GM19238 (cell line): Measurements from ENCODE around the gene HELT.
"Not testable (repeated sequence)": the region's sequence is repeated elsewhere in the genome, so short reads cannot be mapped to it uniquely, and the experiment has no call there.

Experiments used
- DNase-seq: peaks from one replicate; pipeline ENCODE4 v3.0.0; 2011; ENCODE audit warnings: low spot score; ENCODE audit not compliant: insufficient read length

Gene HELT, protein sequence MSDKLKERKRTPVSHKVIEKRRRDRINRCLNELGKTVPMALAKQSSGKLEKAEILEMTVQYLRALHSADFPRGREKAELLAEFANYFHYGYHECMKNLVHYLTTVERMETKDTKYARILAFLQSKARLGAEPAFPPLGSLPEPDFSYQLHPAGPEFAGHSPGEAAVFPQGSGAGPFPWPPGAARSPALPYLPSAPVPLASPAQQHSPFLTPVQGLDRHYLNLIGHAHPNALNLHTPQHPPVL

DNA sequence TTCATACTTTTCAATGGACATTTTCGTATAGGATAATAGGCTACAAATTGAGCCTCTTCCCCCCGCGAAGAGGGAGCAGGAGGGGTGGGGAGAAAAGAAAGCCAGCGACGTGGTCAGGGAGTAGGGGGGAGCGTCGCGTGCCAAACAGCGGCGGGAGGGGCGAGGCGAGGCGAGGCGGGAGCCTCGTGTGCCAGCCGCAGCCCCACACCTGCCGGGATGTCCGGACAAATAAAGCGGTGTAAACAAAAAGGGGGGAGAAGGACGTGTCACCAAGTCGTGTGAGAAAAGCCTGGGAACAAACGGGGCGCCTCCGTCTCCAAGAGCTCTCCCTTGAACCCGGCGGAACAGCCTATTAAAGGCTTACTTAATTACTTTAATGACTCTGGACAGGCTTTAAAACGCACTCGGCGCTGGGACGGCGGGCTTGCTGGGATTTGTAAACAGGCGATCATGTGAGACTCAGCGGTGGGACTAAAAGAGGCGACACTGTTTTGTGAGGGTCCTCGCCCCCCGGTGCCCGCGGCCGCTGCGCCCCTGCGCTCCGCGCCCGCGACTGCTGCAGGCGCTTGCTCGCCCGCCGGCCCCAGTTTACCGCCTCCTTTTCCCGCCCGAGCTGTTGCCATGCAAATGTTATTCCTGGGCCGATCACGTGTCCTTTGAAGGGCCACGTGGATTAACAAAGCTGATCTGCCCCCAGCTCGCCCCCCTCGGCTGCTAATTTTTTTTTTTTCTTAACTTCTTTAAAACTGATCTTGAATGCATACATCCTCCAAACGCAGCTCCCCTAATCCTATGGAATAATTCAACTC is at the start of gene HELT:
Gene HELT (plus strand): TSS at position 527 of the 809 bp plus-strand sequence. CDS start 439 bp downstream, outside the sequence.
- no peak for DNase-seq

DNA sequence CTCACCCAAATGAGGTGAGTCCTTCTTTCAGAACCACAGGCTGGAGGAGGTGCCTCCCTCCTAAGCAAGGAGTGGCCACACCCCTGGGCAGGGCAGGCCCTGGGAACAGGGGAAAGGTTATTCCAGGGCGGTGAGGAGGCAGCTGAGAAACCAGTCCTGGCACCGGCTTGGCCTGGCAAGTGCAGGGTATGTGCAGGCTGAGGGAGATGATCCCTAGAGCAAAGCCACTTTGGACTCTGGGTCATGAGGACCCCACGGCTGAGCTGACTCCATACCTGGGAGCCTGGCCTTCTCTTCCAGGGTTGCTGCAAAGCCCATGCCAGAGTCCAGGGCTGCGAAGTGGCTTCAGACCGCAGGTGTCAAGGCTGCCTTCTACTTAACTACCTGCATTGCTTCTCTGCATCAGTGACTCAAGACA is 49.5 kb upstream of the HELT start:
- no peak for DNase-seq

DNA sequence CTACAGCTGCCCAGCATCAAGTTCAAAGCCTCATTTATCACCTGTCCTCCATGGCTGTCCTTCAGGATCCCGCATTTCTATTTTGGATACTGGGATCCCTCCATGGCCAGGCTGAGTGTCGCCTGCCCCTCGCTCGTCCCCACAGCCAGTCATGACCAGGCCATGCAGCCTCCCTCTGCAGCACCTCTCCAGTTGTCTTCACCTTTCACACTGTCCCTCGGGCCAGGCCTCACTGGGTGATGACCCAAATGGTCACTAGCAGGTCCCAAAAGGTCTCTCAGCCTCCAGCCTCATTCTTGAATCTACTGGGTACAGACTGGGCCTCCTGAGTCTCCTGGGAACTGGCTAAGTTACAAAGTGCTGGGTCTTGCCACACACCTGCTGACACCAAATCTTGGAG is 48.7 kb upstream of the HELT start:
- DNase-seq = no peak

DNA sequence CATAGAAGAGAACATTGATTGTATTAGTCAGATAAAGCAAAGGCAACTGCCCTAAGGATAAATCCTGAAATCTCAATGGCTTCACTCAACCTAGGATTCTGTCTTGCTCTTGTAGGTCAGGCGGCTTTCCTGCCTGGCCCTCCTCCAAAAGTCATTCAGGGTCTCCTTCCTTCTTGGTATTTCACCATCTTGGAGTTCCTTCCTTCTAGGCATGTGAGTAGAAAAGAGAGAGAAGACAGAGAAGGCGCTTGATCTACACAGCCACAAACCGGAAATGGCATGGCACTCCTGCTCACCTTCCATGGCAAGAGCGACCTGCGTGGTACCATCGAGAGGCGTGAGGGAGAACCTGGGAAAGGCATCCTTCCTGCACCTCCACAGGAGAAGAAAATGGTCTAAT is 45.3 kb upstream of the HELT start:
- DNase-seq = no peak

DNA sequence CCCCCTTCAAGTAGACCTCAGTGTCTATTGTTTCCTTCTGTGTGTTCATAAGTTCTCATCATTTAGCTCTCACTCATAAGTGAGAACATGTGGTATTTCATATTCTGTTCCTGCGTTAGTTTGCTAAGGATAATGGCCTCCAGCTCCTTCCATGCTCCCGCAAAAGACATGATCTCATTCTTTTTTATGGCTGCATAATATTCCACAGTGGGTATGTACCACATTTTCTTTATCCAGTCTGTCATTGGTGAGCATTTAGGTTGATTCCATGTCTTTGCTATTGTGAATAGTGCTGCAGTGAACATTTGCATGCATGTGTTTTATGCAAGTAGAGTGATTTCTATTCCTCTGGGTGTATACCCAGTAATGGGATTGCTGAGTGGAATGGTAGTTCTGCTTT is 41.9 kb upstream of the HELT start:
- not testable (repeated sequence) for DNase-seq

DNA sequence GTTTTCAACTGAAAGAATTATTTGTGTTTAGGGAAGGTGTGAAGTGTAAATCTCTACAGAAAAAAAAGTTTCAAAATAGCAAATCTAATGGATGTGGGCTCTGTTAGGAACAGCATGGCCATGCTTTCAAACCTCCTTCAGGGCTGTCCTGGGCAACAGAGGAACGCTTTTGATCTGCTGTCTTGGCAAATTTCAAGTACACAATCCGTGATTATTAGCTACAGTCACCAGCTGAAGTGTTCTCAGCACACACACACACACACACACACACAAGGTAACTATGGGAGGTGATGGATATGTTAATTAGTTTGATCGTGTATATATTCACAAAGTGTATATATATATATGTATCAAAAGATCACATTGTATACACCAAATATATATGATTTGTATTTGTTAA is 40.5 kb upstream of the HELT start:
- no peak for DNase-seq

DNA sequence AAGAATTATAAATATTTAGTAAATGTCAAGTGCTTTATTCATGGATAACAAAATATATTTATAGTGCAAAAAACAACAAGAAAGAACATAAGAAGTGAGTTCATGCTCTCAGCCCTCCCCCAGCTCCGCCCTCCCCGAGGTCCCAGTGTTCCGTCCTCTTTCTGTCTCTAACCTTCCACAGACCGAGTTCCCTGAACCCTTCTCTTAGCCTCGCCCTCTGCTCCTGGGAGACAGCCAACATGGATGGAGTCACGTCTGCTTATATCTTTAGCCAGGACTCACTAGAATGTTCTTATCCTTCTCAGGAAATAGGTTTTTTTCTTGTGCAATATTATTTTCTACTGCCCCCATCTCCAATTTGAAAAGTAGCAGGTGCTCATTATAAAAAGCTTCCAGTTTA is 40.1 kb upstream of the HELT start:
- DNase-seq = no peak

DNA sequence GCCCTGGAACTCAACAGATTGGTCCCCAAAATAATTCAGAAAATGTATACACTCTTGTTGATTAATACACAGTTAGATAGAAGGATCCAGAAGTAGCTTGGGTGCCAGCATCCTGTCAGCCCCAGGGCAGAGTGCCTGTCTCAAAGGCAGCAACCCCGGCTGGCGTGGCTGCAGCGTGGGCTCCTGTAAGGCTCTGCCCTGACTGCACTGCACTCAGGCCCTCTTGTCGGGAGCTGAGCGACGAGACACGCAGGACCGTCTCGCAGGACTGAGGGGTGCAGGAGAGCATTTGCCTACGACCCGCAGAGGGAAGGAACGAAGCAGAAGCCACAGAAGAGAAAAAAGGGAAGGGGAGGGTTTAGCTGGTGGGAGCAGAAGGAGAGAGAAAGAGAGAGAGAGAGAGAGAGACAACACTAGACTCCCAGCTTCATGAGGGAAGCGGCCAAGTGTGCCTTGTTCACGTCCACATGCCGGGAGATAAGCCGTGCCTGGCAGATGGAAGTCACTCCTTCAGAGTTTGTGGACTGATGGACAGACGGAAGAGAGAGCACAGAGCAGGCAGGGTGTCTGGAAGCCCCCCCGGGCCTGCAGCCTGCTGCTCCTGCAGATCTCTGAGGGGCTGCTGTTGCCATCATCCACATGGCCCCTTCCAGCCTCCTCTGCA is 38.7 kb upstream of the HELT start:
- DNase-seq = no peak

DNA sequence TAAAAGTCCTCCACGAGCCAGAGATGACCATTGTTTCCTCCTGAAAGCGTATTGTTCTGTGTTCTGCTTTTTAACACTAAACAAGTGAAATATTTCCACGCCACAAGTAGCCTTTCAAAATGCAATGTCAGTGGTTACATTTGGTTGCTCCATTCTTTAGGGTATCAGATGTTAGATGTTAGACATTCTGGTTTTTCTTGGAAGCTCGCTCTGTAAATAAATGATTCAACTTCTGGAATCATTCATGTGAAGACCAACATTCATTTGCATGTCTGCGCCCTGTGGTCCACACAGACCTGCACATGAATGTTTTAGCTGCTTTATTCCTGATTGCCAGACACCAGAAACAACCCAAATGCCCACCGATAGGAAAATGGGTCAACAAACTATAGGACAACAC is 38.0 kb upstream of the HELT start:
- no peak for DNase-seq

DNA sequence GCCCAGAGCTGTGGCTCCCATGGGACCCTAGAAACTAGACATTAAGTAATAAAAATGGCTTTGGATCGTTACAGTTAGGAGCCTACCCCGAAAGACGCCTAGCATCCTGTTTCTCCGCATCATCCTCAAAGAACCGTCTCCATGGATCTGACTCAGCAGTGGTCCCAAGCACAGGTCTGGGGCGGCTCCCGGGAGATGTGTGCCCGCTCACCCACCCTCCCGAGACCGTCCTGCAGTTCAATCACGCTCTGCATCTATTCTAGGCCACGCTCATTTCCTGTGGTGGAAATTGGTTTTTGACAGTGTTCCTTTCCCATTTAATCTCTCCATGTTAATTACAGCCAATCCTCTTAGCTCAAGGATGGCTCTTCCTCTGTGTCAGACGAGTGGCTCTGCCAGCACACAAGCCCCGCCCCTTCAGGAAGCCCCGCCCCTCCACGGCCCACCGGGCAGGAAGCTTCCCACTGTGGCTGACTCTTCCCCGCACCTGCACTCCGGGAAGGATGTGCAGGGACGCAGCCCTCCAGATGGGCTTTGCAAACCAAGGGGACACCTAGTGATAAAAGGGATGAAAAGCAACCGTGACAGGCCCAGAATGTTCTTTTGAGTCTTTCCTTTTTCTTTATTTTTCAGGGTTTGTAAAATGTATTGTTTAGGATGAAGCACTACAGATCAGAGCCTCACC is 34.5 kb upstream of the HELT start:
- peak; percentile 80 for DNase-seq

DNA sequence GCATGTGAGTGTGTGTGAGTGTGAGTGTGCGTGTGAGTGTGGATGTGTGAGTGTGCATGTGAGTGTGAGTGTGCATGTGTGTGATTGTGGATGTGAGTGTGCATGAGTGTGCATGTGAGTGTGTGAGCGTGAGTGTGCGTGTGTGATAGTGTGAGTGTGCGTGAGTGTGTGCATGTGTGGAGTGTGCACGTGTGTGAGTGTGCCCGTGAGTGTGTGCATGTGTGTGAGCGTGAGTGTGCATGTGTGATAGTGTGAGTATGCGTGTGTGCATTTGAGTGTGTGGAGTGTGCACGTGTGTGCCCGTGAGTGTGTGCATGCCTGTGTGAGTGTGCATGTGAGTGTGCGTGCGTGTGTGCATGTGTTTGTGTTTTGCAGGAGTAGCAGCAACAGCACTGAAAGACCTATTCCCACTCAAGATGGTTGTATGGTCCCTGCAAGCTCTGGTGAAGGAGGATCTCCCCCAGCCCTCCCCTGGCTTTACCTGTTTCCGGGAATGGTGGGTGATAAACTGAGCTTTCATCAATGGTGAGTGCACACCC is 30.7 kb upstream of the HELT start:
- DNase-seq = no peak

DNA sequence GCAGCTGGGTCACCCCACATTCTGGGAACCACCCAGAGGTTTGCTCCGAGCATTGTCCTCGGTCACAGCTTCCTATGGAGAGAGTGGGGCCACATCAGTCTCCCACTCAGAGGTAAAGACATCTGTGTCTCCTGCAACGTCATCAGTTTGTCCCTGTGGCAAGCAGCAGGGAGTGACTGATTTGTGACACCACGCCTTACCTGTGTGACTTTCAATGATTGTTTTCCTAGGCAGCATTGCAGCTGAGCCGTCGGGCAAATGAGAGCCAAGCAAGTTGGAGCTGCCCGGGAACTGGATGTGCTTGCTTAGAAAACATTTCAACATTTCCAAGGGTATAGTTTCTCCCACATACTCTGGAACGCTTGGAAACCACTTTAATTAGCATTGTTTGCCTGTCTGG is 29.7 kb upstream of the HELT start:
- no peak for DNase-seq

DNA sequence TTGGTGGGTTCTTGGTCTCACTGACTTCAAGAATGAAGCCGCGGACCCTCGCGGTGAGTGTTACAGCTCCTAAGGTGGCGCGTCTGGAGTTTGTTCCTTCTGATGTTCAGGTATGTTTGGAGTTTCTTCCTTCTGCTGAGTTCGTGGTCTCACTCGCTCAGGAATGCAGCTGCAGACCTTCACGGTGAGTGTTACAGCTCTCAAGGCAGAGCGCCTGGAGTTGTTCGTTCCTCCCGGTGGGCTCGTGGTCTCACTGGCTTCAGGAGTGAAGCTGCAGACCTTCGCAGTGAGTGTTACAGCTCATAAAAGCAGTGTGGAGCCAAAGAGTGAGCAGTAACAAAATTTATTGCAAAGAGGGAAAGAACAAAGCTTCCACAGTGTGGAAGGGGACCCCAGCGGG is 29.0 kb upstream of the HELT start:
- DNase-seq = not testable (repeated sequence)

DNA sequence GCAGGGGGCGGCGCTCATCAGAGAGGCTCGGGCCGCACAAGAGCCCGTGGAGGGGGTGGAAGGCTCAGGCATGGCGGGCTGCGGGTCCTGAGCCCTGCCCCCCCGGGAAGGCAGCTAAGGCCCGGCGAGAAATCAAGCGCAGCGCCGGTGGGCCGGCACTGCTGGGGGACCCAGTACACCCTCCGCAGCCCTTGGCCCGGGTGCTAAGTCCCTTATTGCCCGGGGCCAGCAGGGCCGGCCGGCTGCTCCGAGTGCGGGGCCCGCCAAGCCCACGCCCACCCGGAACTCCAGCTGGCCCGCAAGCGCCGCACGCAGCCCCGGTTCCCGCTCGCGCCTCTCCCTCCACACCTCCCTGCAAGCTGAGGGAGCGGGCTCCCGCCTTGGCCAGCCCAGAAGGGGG is 28.2 kb upstream of the HELT start:
- DNase-seq = not testable (repeated sequence)

DNA sequence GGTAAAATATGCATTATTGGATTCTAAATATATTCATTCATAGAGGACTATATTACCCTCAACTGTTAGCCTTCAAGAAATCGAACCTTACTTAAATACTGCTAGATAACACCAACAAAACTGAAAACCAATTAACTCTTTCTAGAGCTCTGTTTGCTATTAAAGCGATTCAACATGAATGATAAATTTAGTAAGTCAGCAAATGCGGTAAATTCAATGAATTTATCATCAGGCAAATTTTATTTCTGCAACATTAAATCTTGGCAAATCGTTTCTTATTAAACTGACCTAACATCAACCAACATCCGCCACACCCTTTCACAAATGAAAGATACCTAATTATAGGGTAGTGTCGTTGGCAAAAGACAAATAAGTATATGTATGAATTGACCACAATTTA is 26.4 kb upstream of the HELT start:
- no peak for DNase-seq

DNA sequence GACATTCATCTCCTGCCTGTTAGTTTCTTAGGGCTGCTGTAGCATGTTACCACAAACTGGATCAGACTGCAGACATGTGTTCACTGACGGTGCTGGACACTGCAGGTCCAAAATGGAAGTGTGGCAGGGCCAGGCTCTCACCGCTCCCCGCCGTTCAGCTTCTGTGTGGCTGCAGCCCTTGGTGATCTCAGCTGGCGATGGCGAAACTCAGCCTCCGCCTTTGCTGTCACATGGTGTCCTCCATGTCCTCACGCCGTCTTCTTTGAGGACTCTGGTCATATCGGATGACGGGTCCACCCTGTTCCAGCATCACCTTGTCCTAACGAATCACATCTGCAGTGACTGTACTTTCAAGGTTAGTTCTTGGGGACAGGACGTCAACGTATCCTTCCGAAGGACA is 25.9 kb upstream of the HELT start:
- no peak for DNase-seq

DNA sequence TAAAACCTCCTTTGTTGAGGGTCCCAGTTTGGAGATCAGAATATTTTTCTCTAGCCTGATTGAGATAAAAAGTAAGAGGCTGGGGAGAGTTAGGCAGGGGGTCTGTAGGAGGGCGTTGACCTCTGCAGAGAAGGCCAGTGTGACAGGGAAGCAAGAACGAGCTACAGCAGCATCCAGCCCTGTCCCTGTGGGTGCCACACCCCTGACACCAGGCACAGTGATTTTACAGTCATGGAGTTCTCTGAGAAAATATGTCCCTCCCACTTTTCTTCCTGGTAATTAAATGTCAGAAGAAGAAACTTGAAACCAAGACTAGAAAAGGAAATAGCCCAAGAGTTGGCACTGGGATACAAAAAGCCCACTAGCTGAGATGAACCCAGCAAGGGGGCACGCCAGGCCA is 25.0 kb upstream of the HELT start:
- no peak for DNase-seq

DNA sequence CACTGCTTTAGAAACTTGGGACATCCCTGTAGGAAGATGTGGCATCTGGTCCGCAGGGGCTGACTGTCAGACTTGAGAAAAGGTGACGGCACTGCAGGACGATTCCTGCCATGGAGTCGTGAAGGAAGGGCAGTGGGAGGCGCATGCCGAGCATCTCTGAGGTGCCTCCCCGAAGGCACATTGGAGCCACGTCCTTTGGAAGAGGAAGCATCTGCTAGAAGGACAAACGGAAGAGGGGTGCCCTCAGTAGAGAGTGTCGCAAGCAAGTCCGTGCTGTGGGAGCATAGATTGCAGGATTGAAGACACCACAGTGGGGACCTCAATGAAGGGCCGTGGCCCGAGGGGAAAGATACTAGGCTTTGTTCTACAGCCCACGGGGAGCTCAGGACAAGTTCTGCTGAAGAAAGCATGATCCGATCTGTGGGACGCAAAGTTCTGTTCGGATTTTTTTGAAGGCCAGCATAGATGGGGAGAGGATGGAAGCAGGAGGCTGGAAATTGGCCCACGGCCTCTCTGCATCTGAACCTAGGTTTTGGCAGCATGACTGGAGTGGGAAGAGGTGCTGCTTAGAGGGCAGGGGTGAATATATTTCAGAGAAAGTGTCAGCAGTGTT is 24.2 kb upstream of the HELT start:
- no peak for DNase-seq

DNA sequence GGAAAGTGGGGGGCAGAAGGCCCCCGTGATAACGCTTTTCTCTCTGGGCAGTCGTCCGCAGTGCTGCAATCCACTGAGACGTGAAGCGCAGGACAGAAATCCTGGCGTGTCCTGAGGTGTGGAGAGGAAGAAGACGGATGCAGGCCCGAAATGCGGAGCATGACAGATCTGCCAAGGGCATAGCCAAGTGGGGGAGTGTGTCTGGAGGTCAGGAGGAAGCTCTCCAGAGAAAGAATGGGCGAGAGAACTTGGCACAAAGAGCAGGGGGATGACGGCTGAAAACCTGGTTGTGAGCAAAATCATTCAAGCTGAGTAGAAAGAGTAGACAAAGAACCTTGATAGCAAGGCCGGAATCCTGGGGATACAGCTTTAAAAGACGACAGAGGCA is 23.7 kb upstream of the HELT start:
- no peak for DNase-seq

DNA sequence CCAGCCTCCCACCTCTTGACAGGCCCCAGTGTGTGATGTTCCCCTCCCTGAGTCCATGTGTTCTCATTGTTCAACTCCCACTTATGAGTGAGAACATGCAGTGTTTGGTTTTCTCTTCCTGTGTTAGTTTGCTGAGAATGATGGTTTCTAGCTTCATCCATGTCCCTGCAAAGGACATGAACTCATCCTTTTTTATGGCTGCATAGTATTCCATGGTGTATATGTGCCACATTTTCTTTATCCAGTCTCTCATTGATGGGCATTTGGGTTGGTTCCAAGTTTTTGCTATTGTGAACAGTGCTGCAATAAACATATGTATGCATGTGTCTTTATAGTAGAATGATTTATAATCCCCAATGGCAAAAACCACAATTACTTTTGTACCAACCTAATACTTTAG is 20.6 kb upstream of the HELT start:
- not testable (repeated sequence) for DNase-seq

DNA sequence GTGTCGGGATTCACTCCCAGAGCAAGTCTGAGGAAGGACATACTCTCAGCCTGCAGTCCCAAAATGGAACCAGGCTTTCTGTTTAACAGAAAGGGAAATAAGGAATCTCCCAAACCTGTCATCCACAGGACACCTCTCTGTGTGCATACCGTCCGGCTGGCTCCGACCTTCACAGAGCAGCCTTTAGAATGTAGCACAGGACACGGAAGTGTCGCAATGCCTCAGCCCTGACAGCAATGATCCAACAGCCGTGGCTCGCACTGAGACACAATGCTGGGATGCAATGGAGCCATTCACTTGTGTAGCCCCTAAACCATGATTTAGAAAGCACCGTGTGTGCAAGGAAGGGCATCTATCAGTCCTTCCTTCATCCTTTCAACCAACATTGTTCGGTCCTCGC is 15.5 kb upstream of the HELT start:
- no peak for DNase-seq
